Gastroesophageal sphincter (tissue), 4 donors: ENCODE data around the gene TMCC1. TPM values are rescaled to one million over a fixed set of nuclear protein-coding genes. Genes with fewer than 3 reads are reported as not detected.
A peak's percentile ranks its signal among the peaks of the same experiment; 100 is the strongest.

Experiments used
- ATAC-seq: fragments of 150-250 bp; one replicate; pipeline ENCODE4 v1.9.1; 2016; ENCODE audit warnings: mild to moderate bottlenecking, moderate library complexity
- H3K27ac ChIP-seq, 4 donors: fragments of 200-600 bp; sonication (generic) in 3 of 4; 1 replicate in 3 of 4; 2 replicates in 1 of 4; pipeline ENCODE4 v1.5.1; 2016 to 2019
- H3K27me3 ChIP-seq: fragments of 200-600 bp; sonication (generic); one replicate; pipeline ENCODE4 v1.5.1; 2019
- H3K36me3 ChIP-seq, 2 donors: fragments of 200-600 bp; sonication (generic); one replicate each; pipeline ENCODE4 v1.5.1; 2019; ENCODE audit warnings: control low read depth in 1 of 2
- H3K4me1 ChIP-seq, 3 donors: fragments of 200-600 bp; sonication (generic); 1 replicate in 2 of 3; 2 replicates in 1 of 3; pipeline ENCODE4 v1.5.1; 2016 to 2019; ENCODE audit warnings: control low read depth in 2 of 3
- H3K4me3 ChIP-seq, 2 donors: fragments of 200-600 bp; sonication (generic); one replicate each; pipeline ENCODE4 v1.5.1; 2019; ENCODE audit warnings: mild to moderate bottlenecking in 1 of 2, moderate library complexity in 1 of 2
- H3K9me3 ChIP-seq, 3 donors: fragments of 200-600 bp; sonication (generic); one replicate each; pipeline ENCODE4 v1.5.1; 2017 to 2019; ENCODE audit warnings: control low read depth in 2 of 3
- EP300 ChIP-seq: sonication (generic); formaldehyde crosslinking; IDR thresholded peaks from one replicate; pipeline ENCODE4 v1.6.1; 2017; ENCODE audit warnings: antibody characterized with exemption, mild to moderate bottlenecking
- POLR2A ChIP-seq, 2 donors: fragments of 450-650 bp; IDR thresholded peaks; one replicate each; pipeline ENCODE4 v1.6.1; 2017; ENCODE audit warnings: antibody characterized with exemption in 2 of 2, mild to moderate bottlenecking in 2 of 2, moderate library complexity in 1 of 2
- POLR2AphosphoS5 ChIP-seq: sonication (generic); formaldehyde crosslinking; IDR thresholded peaks from one replicate; pipeline ENCODE4 v1.6.1; 2017; ENCODE audit warnings: antibody characterized with exemption
- WGBS, 2 donors: methylation state at CpG; one replicate each; pipeline ENCODE4 v1.1.5; 2018; ENCODE audit warnings: low coverage in 1 of 2; 5-methylcytosine and 5-hydroxymethylcytosine counted together
- total RNA-seq, 4 donors: library from RNA; depleted of rRNA; stranded (reverse); fragments of >200 nt; gene quantifications; one replicate each; pipeline ENCODE4 v1.1.0, GENCODE V29; 2016
- TF ChIP-seq, protein P1 (sequence below), 4 experiments: fragments of 200-600 bp in 2 of 4; fragments of 450-650 bp in 2 of 4; sonication (generic) in 1 of 4; IDR thresholded peaks; one replicate each; pipeline ENCODE4 v1.5.1; 2017 to 2019; ENCODE audit warnings: antibody characterized with exemption in 4 of 4, mild to moderate bottlenecking in 2 of 4, moderate library complexity in 2 of 4

Gene TMCC1
- total RNA-seq, 4 donors from 2014 or later, result 20.3 to 32.7 (median 28.1) TPM

DNA sequence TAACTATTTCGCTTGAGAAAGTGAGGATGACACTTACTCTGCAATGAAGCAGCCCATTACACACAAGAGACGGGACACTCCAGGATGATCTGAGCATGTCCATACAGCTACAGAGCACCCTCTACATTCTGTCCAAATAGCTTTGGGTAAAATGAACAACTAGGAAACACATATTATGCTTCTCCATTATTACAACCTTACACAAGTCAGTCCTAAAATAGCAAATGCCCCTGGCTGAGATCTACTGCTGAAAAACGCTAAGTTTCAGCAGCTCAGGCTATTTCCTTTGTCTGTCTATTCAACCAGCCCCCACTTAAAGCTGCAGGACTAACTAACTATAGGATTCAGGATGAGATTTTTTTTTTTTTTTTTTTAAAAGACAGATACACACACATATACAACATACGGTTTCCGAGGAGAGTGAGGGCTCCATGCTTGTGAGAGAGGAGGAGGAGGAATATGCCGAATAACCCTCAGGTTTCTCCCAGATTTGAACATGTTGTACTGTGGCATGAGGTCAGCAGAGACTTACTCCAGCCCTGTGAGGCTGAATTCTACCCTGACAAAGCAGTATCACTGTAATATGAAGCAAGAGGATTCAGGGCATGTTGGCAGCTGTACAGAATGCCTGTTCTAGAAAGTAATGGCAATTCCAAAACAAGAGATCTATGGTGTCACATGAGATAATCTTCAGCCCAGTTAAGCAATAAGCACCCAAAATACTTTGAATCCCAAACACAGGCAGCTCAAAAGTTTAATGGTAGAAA, 169.8 kb downstream of the TMCC1 start:
- Histone ChIP-seq H3K27ac (peak overlapping the region; percentile 30 to 66 (median 50)), H3K9me3 (no peaks in the 10 kb centered on the region), H3K27me3 (no peaks in the 10 kb centered on the region), H3K4me1 (peaks cover 0 to 41% (median 9%) of the 10 kb centered on the region in 3 donors), H3K4me3 (peak overlapping the region in 1 of 2 donors; percentile 15), H3K36me3 (no peaks in the 10 kb centered on the region)
- WGBS, 2 donors, result 33 to 34% methylated on average over 4 to 6 of the region's 6 CpGs
- ATAC-seq, result peak; percentile 97
- TF ChIP-seq EP300 (no peak), POLR2AphosphoS5 (peak; percentile 80), POLR2A (IDR thresholded peaks at IDR 0.05) (no peak)
- TF ChIP-seq, protein P1, sequence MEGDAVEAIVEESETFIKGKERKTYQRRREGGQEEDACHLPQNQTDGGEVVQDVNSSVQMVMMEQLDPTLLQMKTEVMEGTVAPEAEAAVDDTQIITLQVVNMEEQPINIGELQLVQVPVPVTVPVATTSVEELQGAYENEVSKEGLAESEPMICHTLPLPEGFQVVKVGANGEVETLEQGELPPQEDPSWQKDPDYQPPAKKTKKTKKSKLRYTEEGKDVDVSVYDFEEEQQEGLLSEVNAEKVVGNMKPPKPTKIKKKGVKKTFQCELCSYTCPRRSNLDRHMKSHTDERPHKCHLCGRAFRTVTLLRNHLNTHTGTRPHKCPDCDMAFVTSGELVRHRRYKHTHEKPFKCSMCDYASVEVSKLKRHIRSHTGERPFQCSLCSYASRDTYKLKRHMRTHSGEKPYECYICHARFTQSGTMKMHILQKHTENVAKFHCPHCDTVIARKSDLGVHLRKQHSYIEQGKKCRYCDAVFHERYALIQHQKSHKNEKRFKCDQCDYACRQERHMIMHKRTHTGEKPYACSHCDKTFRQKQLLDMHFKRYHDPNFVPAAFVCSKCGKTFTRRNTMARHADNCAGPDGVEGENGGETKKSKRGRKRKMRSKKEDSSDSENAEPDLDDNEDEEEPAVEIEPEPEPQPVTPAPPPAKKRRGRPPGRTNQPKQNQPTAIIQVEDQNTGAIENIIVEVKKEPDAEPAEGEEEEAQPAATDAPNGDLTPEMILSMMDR (IDR thresholded peaks at IDR 0.05), result no peak

GRCh38 chr3:129722527-129722926, 171.0 kb downstream of the TMCC1 start:
- H3K36me3 ChIP-seq, result no peaks in the 10 kb centered on the region
- H3K9me3 ChIP-seq, result no peaks in the 10 kb centered on the region
- peaks cover 0 to 35% (median 6%) of the 10 kb centered on the region in 3 donors for H3K4me1 ChIP-seq
- H3K27ac ChIP-seq, result no peak overlapping the region
- no peaks in the 10 kb centered on the region for H3K27me3 ChIP-seq
- TF ChIP-seq POLR2A (IDR thresholded peaks at IDR 0.05) (no peak), POLR2AphosphoS5 (no peak), EP300 (no peak)
- TF ChIP-seq, protein P1 (IDR thresholded peaks at IDR 0.05), result no peak
- no peak for ATAC-seq
- no peak overlapping the region for H3K4me3 ChIP-seq

DNA sequence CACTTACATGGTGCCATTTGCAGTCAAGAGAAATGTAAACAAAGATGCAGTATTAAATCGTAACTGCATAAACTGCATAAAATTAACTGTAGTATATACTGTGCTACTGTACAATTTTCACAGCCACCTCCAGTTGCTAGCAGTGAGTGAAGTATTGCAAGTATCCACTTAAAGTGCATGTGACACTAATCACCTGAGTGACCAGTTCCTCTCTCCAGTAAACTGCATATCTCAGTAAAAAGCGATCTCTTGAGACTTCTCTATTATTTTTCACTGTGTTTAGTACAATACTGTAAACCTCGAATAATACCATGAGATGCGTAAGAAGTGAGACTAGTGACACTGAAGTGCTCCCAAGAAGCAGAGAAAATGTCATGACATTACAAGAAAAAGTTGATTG, 175.3 kb downstream of the TMCC1 start:
- H3K4me1 ChIP-seq, result peaks cover 0 to 21% (median 3%) of the 10 kb centered on the region in 3 donors
- H3K27ac ChIP-seq, result no peak overlapping the region
- H3K4me3 ChIP-seq, result no peak overlapping the region
- WGBS, 2 donors, result 69 to 73% methylated on average over 4 of the region's 4 CpGs
- TF ChIP-seq POLR2AphosphoS5 (no peak), EP300 (no peak), POLR2A (IDR thresholded peaks at IDR 0.05) (no peak)
- TF ChIP-seq, protein P1 (IDR thresholded peaks at IDR 0.05), result no peak
- ATAC-seq, result no peak
- no peaks in the 10 kb centered on the region for H3K27me3 ChIP-seq
- H3K36me3 ChIP-seq, result no peaks in the 10 kb centered on the region
- H3K9me3 ChIP-seq, result no peaks in the 10 kb centered on the region

- Histone ChIP-seq H3K27me3 (no peaks in the 10 kb centered on the region), H3K36me3 (no peaks in the 10 kb centered on the region), H3K4me1 (peaks cover 0 to 11% (median 0%) of the 10 kb centered on the region in 3 donors), H3K4me3 (no peak overlapping the region), H3K9me3 (no peaks in the 10 kb centered on the region), H3K27ac (no peak overlapping the region)
- no peak for ATAC-seq
- TF ChIP-seq POLR2AphosphoS5, result no peak
- TF ChIP-seq, protein P1 (IDR thresholded peaks at IDR 0.05), result no peak
- TF ChIP-seq EP300, result no peak
- TF ChIP-seq POLR2A (IDR thresholded peaks at IDR 0.05), result no peak
- 67% methylated on average over 1 of the region's 2 CpGs; no CpG with 5 or more reads in 1 of the 2 donors for WGBS, 2 donors
These were observed 177.7 kb downstream of the TMCC1 start for GRCh38 chr3:129715854-129716253.

DNA sequence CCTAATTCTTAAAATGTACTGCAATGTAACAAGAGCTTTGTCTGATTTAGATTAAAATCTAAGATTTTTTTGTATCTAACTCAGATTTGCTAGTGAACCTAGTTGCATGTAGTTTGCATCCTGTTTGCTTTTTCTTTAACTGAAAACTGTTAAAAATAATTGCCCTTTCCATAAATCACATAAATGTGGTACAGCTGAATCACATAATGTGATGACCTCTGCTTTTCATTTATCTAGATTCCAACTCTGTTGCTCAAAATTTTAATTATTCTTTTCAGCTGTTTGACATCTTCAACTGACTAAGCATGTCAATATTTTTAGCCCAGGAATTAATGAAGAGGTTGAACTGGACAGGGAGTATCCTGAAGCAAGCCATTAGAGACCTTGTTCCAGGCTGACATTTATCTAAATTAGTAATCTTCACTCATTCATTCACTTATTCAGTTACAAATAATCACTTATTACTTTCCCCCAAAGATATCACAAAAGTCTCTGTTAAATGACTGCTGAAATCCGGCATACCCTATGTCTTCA, 185.1 kb downstream of the TMCC1 start:
- TF ChIP-seq POLR2A (IDR thresholded peaks at IDR 0.05) (no peak), POLR2AphosphoS5 (no peak)
- Histone ChIP-seq H3K4me3 (no peak overlapping the region), H3K9me3 (no peaks in the 10 kb centered on the region), H3K27ac (no peak overlapping the region), H3K36me3 (no peaks in the 10 kb centered on the region), H3K27me3 (no peaks in the 10 kb centered on the region), H3K4me1 (no peaks in the 10 kb centered on the region)
- no peak for ATAC-seq
- WGBS, 2 donors, result 100% methylated on average over 1 of the region's 1 CpG
